ENCODE data around the gene GRK2. TPM values are rescaled to one million over a fixed set of nuclear protein-coding genes. Genes with fewer than 3 reads are reported as not detected.
"Not testable (repeated sequence)": the region's sequence is repeated elsewhere in the genome, so short reads cannot be mapped to it uniquely, and the experiment has no call there.

Gene GRK2
- total RNA-seq, 2 experiments from 2014 or later, result 280 to 397 TPM

- TF ChIP-seq EZH2phosphoT487 (IDR thresholded peaks at IDR 0.05; ENCODE audit: borderline replicate concordance, low read depth, low read length) (no peak), CTCF (conservative IDR thresholded peaks at IDR 0.05; ENCODE audit: low read length) (no peak)
- no peak overlapping the region for H3K4me3 ChIP-seq (ENCODE audit: low read depth, low read length, poor library complexity, severe bottlenecking)
- H3K27ac ChIP-seq (ENCODE audit: low read depth, low read length, poor library complexity, severe bottlenecking), result no peak overlapping the region
- H3K9me2 ChIP-seq (ENCODE audit: insufficient read depth, low read length), result no peaks in the 10 kb centered on the region
- no peaks in the 10 kb centered on the region for H3K4me1 ChIP-seq (ENCODE audit: insufficient read depth, low read length, poor library complexity, severe bottlenecking)
- ChIA-PET CTCF (ENCODE audit: unreplicated experiment) (no interaction called here), POLR2A (interaction anchor here (0.7 kb wide), 1 partner anchor 125 kb away, joined by 3 read pairs; no protein-coding TSS in a partner anchor)
- intact Hi-C loops (cut with micrococcal nuclease; ENCODE audit: unreplicated experiment), result no loop called here
- no peaks in the 10 kb centered on the region for H3K79me2 ChIP-seq (ENCODE audit: insufficient read depth, low read depth, low read length)
- no peaks in the 10 kb centered on the region for H4K20me1 ChIP-seq (ENCODE audit: insufficient read depth, low read length)
- no peaks in the 10 kb centered on the region for H3K9me3 ChIP-seq (ENCODE audit: low read length)
- no peak overlapping the region for H3K4me2 ChIP-seq (ENCODE audit: low read length)
- peaks cover 65% of the 10 kb centered on the region for H3K36me3 ChIP-seq (ENCODE audit: insufficient read depth, low read length)
- H2AFZ ChIP-seq (ENCODE audit: low read length), result no peak overlapping the region
- no TSS peak for BruUV-seq (replicated peaks)
- DNase-seq (ENCODE audit: low spot score), result no peak
These were observed 10.4 kb upstream of the GRK2 start for GRCh38 chr11:67255864-67256263.

GRCh38 chr11:67256477-67257135, 9.7 kb upstream of the GRK2 start:
- Histone ChIP-seq H3K27ac (ENCODE audit: low read depth, low read length, poor library complexity, severe bottlenecking) (no peak overlapping the region), H3K79me2 (ENCODE audit: insufficient read depth, low read depth, low read length) (no peaks in the 10 kb centered on the region), H3K36me3 (ENCODE audit: insufficient read depth, low read length) (peaks cover 57% of the 10 kb centered on the region), H2AFZ (ENCODE audit: low read length) (no peak overlapping the region), H3K9me2 (ENCODE audit: insufficient read depth, low read length) (no peaks in the 10 kb centered on the region), H3K4me1 (ENCODE audit: insufficient read depth, low read length, poor library complexity, severe bottlenecking) (no peaks in the 10 kb centered on the region), H4K20me1 (ENCODE audit: insufficient read depth, low read length) (no peaks in the 10 kb centered on the region), H3K4me2 (ENCODE audit: low read length) (no peak overlapping the region), H3K4me3 (ENCODE audit: low read depth, low read length, poor library complexity, severe bottlenecking) (no peak overlapping the region), H3K9me3 (ENCODE audit: low read length) (no peaks in the 10 kb centered on the region)
- intact Hi-C loops (cut with micrococcal nuclease; ENCODE audit: unreplicated experiment), result no loop called here
- no peak for TF ChIP-seq EZH2phosphoT487 (IDR thresholded peaks at IDR 0.05; ENCODE audit: borderline replicate concordance, low read depth, low read length)
- no peak for TF ChIP-seq CTCF (conservative IDR thresholded peaks at IDR 0.05; ENCODE audit: low read length)
- BruUV-seq (replicated peaks), result no TSS peak
- POLR2A ChIA-PET, result interaction anchor here (0.7 kb wide), 1 partner anchor 124 kb away, joined by 3 read pairs; no protein-coding TSS in a partner anchor
- CTCF ChIA-PET (ENCODE audit: unreplicated experiment), result no interaction called here
- DNase-seq (ENCODE audit: low spot score), result no peak

GRCh38 chr11:67260406-67260805, 5.9 kb upstream of the GRK2 start:
- Histone ChIP-seq H2AFZ (ENCODE audit: low read length) (no peak overlapping the region), H3K4me2 (ENCODE audit: low read length) (no peak overlapping the region), H3K9me2 (ENCODE audit: insufficient read depth, low read length) (no peaks in the 10 kb centered on the region), H3K79me2 (ENCODE audit: insufficient read depth, low read depth, low read length) (no peaks in the 10 kb centered on the region), H3K4me1 (ENCODE audit: insufficient read depth, low read length, poor library complexity, severe bottlenecking) (peaks cover 34% of the 10 kb centered on the region), H3K9me3 (ENCODE audit: low read length) (no peaks in the 10 kb centered on the region), H3K4me3 (ENCODE audit: low read depth, low read length, poor library complexity, severe bottlenecking) (no peak overlapping the region), H3K36me3 (ENCODE audit: insufficient read depth, low read length) (peaks cover 19% of the 10 kb centered on the region), H4K20me1 (ENCODE audit: insufficient read depth, low read length) (no peaks in the 10 kb centered on the region), H3K27ac (ENCODE audit: low read depth, low read length, poor library complexity, severe bottlenecking) (no peak overlapping the region)
- ChIA-PET CTCF (ENCODE audit: unreplicated experiment) (no interaction called here), POLR2A (no interaction called here)
- DNase-seq (ENCODE audit: low spot score), result no peak
- no peak for TF ChIP-seq CTCF (conservative IDR thresholded peaks at IDR 0.05; ENCODE audit: low read length)
- no peak for TF ChIP-seq EZH2phosphoT487 (IDR thresholded peaks at IDR 0.05; ENCODE audit: borderline replicate concordance, low read depth, low read length)
- BruUV-seq (replicated peaks), result no TSS peak
- intact Hi-C loops (cut with micrococcal nuclease; ENCODE audit: unreplicated experiment), result no loop called here

GRCh38 chr11:67260885-67261639, 5.2 kb upstream of the GRK2 start:
- peak; percentile 40 for DNase-seq (ENCODE audit: low spot score)
- H2AFZ ChIP-seq (ENCODE audit: low read length); H3K79me2 ChIP-seq (ENCODE audit: insufficient read depth, low read depth, low read length); H3K27ac ChIP-seq (ENCODE audit: low read depth, low read length, poor library complexity, severe bottlenecking); intact Hi-C loops (cut with micrococcal nuclease; ENCODE audit: unreplicated experiment); H3K9me3 ChIP-seq (ENCODE audit: low read length); BruUV-seq (replicated peaks); POLR2A ChIA-PET; H4K20me1 ChIP-seq (ENCODE audit: insufficient read depth, low read length); H3K9me2 ChIP-seq (ENCODE audit: insufficient read depth, low read length): not testable (repeated sequence)
- CTCF ChIA-PET (ENCODE audit: unreplicated experiment), result interaction anchor here (0.5 kb wide), 1 partner anchor 38 kb away, joined by 6 read pairs; no protein-coding TSS in a partner anchor
- peak overlapping the region; percentile 39 for H3K4me3 ChIP-seq (ENCODE audit: low read depth, low read length, poor library complexity, severe bottlenecking)
- peaks cover 13% of the 10 kb centered on the region for H3K36me3 ChIP-seq (ENCODE audit: insufficient read depth, low read length)
- peak overlapping the region; percentile 61 for H3K4me2 ChIP-seq (ENCODE audit: low read length)
- peaks cover 40% of the 10 kb centered on the region for H3K4me1 ChIP-seq (ENCODE audit: insufficient read depth, low read length, poor library complexity, severe bottlenecking)
